Retina (tissue), 1 donor: ENCODE measurements around the gene TAF7.
A peak's percentile ranks its signal among the peaks of the same experiment; 100 is the strongest.
"Not testable (repeated sequence)": the region's sequence is repeated elsewhere in the genome, so short reads cannot be mapped to it uniquely, and the experiment has no call there.

Source experiments
- DNase-seq: peaks from one replicate; pipeline ENCODE4 v3.0.0-alpha.2; 2016

The TAF7 gene

GRCh38 chr5:141320225-141321169 lies at the start of gene TAF7:
Gene TAF7 (minus strand): TSS chr5:141320784. CDS start chr5:141320044, 740 bp downstream.
- peak; percentile 98 for DNase-seq

DNA sequence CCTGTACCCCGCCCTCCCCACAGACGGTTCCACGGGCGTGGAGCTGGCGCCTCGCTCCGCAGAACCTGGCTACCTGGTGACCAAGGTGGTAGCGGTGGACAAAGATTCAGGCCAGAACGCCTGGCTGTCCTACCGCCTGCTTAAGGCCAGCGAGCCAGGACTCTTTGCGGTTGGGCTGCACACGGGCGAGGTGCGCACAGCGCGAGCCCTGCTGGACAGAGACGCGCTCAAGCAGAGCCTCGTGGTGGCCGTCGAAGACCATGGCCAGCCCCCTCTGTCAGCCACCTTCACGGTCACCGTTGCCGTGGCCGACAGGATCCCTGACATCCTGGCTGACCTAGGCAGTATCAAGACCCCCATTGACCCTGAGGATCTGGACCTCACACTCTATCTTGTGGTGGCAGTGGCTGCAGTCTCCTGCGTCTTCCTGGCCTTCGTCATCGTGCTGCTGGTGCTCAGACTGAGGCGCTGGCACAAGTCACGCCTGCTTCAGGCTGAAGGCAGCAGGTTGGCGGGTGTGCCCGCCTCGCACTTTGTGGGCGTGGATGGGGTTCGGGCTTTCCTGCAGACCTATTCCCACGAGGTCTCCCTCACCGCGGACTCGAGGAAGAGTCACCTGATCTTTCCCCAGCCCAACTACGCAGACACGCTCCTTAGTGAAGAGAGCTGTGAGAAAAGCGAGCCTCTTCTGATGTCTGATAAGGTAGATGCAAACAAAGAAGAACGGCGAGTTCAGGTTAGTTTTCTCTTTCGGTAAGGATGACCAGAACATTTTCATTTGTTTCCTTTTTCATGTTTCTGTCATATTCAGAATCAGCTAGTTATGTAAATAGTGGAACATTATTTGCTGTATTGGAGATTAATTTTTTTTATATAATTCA lies 45.7 kb upstream of the TAF7 start:
- DNase-seq, result no peak

GRCh38 chr5:141363952-141364660 lies 43.5 kb upstream of the TAF7 start, which contains the start of gene PCDHGA5:
Gene PCDHGA5 (plus strand): TSS chr5:141364162. CDS start chr5:141364331, 169 bp downstream.
- DNase-seq, result peak; percentile 26

DNA sequence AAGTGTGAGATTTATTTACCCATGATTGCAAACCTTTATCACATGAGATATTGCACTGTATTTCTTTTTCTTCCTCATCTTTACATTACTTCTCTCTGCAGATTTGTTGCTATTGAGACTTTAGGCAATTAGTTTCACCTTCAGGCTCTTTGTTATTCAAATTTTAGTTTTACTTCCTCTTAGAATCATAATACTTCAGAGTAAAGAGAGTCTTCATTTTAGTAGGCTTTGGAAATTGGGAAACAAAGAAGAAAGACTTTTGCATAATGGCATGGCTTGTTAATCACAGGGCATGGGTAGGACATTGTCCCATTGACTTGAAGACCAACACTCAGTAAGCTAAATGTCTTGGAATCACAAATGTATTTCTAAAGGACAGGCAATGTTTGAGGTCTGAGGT lies 42.1 kb upstream of the TAF7 start:
- DNase-seq, result no peak

- no peak for DNase-seq
Observed at GRCh38 chr5:141360685-141361084, 40.1 kb upstream of the TAF7 start.

GRCh38 chr5:141359790-141360426 lies 39.3 kb upstream of the TAF7 start, which contains the start of gene PCDHGB2:
Gene PCDHGB2 (plus strand): TSS chr5:141359994. CDS start chr5:141360136, 142 bp downstream.
- DNase-seq, result peak; percentile 15

DNA sequence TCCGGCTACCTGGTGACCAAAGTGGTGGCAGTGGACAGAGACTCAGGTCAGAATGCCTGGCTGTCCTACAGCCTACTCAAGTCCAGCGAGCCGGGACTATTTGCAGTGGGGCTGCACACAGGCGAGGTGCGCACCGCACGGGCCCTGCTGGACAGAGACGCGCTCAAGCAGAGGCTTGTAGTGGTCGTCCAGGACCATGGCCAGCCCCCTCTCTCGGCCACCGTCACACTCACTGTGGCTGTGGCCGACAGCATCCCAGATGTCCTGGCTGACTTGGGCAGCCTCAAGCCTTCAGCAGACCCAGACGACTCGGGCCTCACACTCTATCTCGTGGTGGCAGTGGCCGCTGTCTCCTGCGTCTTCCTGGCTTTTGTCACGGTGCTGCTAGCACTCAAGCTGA lies 36.4 kb upstream of the TAF7 start:
- no peak for DNase-seq

DNA sequence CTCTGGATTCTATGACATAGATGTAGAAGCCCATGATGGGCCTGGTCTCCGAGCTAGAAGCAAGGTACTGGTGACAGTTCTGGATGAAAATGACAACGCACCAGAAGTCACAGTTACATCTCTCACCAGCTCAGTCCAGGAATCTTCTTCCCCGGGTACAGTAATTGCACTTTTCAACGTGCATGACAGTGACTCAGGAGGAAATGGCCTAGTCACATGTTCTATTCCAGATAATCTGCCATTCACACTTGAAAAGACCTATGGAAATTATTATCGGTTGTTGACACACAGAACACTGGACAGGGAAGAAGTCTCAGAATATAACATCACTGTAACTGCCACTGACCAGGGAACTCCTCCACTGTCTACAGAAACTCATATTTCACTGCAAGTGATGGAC lies 35.5 kb upstream of the TAF7 start:
- DNase-seq, result no peak

DNA sequence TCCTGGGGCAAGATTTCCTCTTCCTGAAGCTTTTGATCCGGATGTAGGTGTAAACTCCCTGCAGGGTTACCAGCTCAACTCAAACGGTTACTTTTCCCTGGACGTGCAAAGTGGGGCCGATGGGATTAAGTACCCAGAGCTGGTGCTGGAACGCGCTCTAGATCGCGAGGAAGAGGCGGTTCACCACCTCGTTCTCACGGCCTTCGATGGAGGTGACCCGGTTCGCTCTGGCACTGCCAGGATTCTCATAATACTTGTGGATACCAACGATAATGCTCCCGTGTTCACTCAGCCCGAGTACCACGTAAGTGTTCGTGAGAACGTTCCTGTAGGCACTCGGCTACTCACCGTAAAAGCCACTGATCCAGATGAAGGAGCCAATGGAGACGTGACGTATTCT lies 35.1 kb upstream of the TAF7 start:
- DNase-seq, result no peak

DNA sequence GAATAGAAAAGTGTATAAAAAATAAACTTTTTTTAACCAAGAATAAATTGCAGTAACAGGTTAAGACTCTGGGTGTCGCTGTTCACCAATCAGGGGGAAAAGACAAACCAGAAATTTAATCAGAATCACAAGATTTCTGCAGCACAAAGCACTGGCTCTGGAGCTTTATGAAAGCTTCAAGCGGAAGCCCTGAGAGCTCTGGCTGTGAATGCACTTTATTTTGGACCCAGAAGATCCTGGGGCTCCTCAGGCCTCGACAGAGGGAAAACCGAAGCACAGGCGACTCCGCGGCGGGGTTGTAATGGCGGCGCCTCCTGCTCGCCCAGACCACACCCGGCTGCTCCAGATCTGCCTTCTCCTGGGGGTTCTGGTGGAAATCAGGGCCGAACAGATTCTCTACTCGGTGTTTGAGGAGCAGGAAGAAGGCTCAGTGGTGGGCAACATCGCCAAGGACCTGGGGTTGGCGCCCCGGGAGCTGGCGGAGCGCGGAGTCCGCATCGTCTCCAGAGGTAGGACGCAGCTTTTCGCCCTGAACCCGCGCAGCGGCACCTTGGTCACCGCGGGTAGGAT lies 34.4 kb upstream of the TAF7 start, which contains the start of gene PCDHGA4:
Gene PCDHGA4 (plus strand): TSS at position 122 of the 570 bp plus-strand sequence. CDS start 87 bp downstream, at position 209.
- no peak for DNase-seq

DNA sequence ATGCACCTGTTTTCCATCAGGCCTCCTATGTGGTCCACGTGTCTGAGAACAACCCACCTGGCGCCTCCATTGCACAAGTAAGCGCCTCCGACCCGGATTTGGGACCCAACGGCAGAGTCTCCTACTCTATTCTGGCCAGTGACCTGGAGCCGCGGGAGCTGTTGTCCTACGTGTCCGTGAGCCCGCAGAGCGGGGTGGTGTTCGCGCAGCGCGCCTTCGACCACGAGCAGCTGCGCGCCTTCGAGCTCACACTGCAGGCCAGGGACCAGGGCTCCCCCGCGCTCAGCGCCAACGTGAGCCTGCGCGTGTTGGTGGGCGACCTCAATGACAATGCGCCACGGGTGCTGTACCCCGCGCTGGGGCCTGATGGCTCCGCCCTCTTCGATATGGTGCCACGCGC lies 31.0 kb upstream of the TAF7 start:
- no peak for DNase-seq

GRCh38 chr5:141349917-141350619 lies 29.5 kb upstream of the TAF7 start, which contains the start of gene PCDHGB1:
Gene PCDHGB1 (plus strand): TSS chr5:141350099. CDS start chr5:141350261, 162 bp downstream.
- DNase-seq, result no peak

DNA sequence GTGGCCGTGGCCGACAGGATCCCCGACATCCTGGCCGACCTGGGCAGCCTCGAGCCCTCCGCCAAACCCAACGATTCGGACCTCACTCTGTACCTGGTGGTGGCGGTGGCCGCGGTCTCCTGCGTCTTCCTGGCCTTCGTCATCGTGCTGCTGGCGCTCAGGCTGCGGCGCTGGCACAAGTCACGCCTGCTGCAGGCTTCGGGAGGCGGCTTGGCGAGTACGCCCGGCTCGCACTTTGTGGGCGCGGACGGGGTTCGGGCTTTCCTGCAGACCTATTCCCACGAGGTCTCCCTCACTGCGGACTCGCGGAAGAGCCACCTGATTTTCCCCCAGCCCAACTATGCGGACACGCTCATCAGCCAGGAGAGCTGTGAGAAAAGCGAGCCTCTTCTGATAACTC lies 25.4 kb upstream of the TAF7 start:
- DNase-seq, result not testable (repeated sequence)

DNA sequence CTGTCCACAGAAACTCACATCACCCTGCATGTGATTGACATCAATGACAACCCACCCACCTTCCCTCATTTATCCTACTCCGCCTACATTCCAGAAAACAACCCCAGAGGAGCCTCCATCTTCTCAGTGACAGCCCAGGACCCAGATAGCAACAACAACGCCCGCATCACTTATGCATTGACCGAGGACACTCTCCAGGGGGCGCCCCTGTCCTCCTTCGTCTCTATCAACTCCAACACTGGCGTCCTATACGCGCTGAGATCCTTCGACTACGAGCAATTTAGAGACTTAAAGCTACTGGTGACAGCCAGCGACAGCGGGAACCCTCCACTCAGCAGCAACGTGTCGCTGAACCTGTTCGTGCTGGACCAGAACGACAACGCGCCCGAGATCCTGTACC lies 24.7 kb upstream of the TAF7 start:
- no peak for DNase-seq

DNA sequence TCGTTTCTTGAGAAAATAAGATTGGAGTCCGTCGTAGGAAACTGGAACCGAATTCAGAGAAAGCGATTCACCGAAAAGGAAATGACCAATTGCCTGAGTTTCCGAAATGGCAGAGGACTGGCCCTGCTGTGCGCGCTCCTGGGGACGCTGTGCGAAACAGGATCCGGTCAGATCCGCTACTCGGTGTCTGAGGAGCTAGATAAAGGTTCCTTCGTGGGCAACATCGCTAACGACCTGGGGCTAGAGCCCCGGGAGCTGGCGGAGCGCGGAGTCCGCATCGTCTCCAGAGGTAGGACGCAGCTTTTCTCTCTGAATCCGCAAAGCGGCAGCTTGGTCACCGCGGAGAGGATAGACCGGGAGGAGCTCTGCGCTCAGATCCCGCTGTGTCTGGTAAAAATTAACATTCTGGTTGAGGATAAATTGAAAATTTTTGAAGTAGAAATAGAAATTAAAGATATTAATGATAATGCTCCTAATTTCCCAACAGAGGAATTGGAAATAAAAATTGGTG lies 23.4 kb upstream of the TAF7 start:
- DNase-seq, result no peak

DNA sequence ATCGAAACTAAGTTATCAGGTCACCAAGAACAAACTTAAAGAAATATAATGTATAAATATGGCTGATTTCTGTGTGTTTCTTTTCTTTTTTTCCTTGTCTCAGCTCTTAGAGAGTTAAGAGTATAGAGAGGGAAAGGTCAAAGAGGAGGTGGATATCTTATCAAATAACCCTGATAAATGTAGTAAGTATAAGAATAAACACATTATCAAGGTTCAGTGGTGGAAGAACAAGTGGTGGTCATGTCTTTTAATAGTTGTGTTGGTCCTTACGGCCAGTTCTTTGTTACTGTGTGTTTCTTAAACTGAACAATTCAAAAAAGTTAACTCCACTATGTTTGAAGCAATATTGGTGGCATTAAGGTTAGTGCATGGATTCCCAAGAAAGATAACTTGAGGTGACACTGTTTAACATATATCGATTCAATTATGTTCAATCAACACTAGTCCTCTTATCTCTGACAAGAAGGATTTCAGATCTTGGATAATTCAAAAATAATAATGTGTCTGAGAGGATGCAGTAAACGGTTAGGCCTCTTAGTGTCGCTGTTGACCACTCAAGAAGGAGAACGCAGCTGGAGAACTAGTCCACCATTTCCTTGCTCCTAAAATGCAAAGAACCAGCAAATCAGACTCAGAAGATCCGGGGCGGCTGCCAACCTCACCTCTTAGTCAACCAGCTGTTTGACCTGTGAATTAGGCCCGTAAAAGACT lies 22.8 kb upstream of the TAF7 start, which contains the start of gene PCDHGA3:
Gene PCDHGA3 (plus strand): TSS at position 588 of the 711 bp plus-strand sequence. CDS start 205 bp downstream, outside the sequence.
- DNase-seq, result peak; percentile 37

DNA sequence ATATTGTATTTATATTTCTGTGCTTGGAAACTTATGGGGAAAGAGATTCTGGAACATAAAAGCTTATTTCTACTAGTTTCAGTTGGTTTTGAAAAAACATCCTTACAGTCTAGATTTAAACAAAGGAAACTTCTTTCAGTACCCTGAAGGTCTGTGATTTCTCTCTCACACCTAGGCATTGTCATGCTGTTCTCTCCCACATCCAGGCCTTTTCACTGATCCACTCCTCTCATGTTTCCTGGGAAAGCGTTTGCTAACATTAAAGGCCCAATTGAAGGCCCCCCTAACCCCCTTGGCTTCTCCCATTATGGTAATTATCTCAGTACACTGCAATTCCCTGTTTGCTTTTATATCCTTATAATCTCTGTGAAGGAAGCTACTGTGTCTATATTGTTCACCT lies 22.2 kb upstream of the TAF7 start:
- no peak for DNase-seq

DNA sequence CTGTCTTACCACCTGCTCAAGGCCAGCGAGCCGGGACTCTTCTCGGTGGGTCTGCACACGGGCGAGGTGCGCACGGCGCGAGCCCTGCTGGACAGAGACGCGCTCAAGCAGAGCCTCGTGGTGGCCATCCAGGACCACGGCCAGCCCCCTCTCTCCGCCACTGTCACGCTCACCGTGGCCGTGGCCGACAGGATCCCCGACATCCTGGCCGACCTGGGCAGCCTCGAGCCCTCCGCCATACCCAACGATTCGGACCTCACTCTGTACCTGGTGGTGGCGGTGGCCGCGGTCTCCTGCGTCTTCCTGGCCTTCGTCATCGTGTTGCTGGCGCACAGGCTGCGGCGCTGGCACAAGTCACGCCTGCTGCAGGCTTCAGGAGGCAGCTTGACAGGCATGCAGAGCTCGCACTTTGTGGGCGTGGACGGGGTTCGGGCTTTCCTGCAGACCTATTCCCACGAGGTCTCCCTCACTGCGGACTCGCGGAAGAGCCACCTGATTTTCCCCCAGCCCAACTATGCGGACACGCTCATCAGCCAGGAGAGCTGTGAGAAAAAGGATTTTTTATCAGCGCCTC lies 20.3 kb upstream of the TAF7 start:
- DNase-seq, result not testable (repeated sequence)

DNA sequence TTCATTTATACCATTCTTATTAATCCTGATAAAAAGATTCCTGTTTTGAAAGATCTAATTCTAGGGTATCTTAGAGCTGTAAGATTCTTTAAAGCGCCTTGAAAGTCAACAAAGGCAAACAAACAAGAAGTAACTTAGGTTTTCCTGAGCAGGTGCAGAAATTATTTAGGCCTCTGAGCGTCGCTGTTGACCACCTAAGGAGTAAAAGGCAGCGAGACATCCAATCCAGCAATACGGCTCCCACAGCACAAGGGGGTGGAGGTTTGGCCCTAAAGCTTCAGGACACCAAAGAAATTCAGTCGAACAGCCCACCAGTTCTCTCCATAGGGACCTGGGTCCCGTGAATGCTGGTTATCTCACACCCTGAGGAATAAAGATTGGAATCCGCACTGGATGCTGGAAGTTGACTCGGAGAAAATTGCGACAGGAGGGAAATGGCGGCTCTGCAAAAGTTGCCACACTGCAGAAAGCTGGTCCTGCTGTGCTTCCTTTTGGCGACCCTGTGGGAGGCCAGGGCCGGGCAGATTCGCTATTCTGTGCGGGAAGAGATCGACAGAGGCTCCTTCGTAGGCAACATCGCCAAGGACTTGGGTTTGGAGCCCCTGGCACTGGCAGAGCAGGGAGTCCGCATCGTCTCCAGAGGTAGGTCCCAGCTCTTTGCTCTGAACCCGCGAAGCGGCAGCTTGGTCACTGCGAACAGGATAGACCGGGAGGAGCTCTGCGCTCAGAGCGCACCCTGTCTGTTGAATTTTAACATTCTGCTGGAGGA lies 18.1 kb upstream of the TAF7 start, which contains the start of gene PCDHGA2:
Gene PCDHGA2 (plus strand): TSS at position 223 of the 769 bp plus-strand sequence.
- DNase-seq, result peak; percentile 60
